HEK293 (cell line): Measurements from ENCODE around the gene RAE1.

Experiments
- HIC1 ChIP-seq: fragments of 450-650 bp; formaldehyde crosslinking; IDR thresholded peaks from 2 replicates; pipeline ENCODE4 v1.5.1; 2016; ENCODE audit warnings: missing biosample characterization, missing genetic modification characterization
- IKZF3 ChIP-seq: fragments of 450-650 bp; IDR thresholded peaks from 2 replicates; pipeline ENCODE4 v1.5.0; 2018; ENCODE audit warnings: missing biosample characterization, mild to moderate bottlenecking, missing genetic modification characterization, moderate library complexity
- KLF10 ChIP-seq: fragments of 450-650 bp; IDR thresholded peaks from 2 replicates; pipeline ENCODE4 v1.5.1; 2018; ENCODE audit warnings: missing biosample characterization, mild to moderate bottlenecking, missing genetic modification characterization
- RBAK ChIP-seq: fragments of 450-650 bp; formaldehyde crosslinking; IDR thresholded peaks from 2 replicates; pipeline ENCODE4 v1.5.1; 2016; ENCODE audit warnings: missing biosample characterization, missing genetic modification characterization
- SP7 ChIP-seq: fragments of 450-650 bp; formaldehyde crosslinking; IDR thresholded peaks from 2 replicates; pipeline ENCODE4 v1.5.1; 2016; ENCODE audit warnings: missing biosample characterization, missing genetic modification characterization
- TCF7L2 ChIP-seq: IDR thresholded peaks from 2 replicates; pipeline ENCODE4 v1.6.1; 2011; ENCODE audit warnings: low read depth, mild to moderate bottlenecking, inconsistent platforms, low read length, moderate library complexity, borderline replicate concordance
- TSHZ1 ChIP-seq: fragments of 450-650 bp; formaldehyde crosslinking; IDR thresholded peaks from 2 replicates; pipeline ENCODE4 v1.5.1; 2016; ENCODE audit warnings: missing biosample characterization, missing genetic modification characterization, borderline replicate concordance
- ZNF16 ChIP-seq: fragments of 450-650 bp; formaldehyde crosslinking; IDR thresholded peaks from 2 replicates; pipeline ENCODE4 v1.5.1; 2016; ENCODE audit warnings: low read depth, missing biosample characterization, missing genetic modification characterization
- ZNF202 ChIP-seq: fragments of 450-650 bp; formaldehyde crosslinking; IDR thresholded peaks from 2 replicates; pipeline ENCODE4 v1.5.1; 2016; ENCODE audit warnings: missing biosample characterization, missing genetic modification characterization, borderline replicate concordance
- ZNF223 ChIP-seq: fragments of 450-650 bp; formaldehyde crosslinking; IDR thresholded peaks from 2 replicates; pipeline ENCODE4 v1.5.1; 2016; ENCODE audit warnings: missing biosample characterization, missing genetic modification characterization
- ZNF335 ChIP-seq: fragments of 450-650 bp; formaldehyde crosslinking; conservative IDR thresholded peaks from 2 replicates; pipeline ENCODE4 v1.5.1; 2016; ENCODE audit warnings: missing biosample characterization, missing genetic modification characterization
- ZNF530 ChIP-seq: fragments of 450-650 bp; formaldehyde crosslinking; IDR thresholded peaks from 2 replicates; pipeline ENCODE4 v1.5.1; 2016; ENCODE audit warnings: low read depth, missing biosample characterization, missing genetic modification characterization
- ZNF624 ChIP-seq: fragments of 450-650 bp; formaldehyde crosslinking; IDR thresholded peaks from 2 replicates; pipeline ENCODE4 v1.5.1; 2017; ENCODE audit warnings: missing biosample characterization, missing genetic modification characterization
- ZNF645 ChIP-seq: fragments of 450-650 bp; formaldehyde crosslinking; IDR thresholded peaks from 2 replicates; pipeline ENCODE4; 2016; ENCODE audit warnings: missing biosample characterization, missing genetic modification characterization
- ZNF670 ChIP-seq: fragments of 450-650 bp; formaldehyde crosslinking; IDR thresholded peaks from 2 replicates; pipeline ENCODE4 v1.5.1; 2016; ENCODE audit warnings: missing biosample characterization, missing genetic modification characterization, low read depth
- ZNF76 ChIP-seq: fragments of 450-650 bp; formaldehyde crosslinking; IDR thresholded peaks from 2 replicates; pipeline ENCODE4; 2016; ENCODE audit warnings: low read depth, missing biosample characterization, missing genetic modification characterization, borderline replicate concordance
- TF ChIP-seq, protein P1 (sequence below): fragments of 450-650 bp; formaldehyde crosslinking; IDR thresholded peaks from 2 replicates; pipeline ENCODE4 v1.5.0; 2017; ENCODE audit warnings: missing biosample characterization, missing genetic modification characterization, borderline replicate concordance
- TF ChIP-seq, protein P2 (sequence below): fragments of 450-650 bp; formaldehyde crosslinking; IDR thresholded peaks from 2 replicates; pipeline ENCODE4 v1.5.1; 2016; ENCODE audit warnings: missing biosample characterization, missing genetic modification characterization
- TF ChIP-seq, protein P3 (sequence below): fragments of 450-650 bp; formaldehyde crosslinking; IDR thresholded peaks from 2 replicates; pipeline ENCODE4 v1.5.1; 2016; ENCODE audit warnings: missing biosample characterization, missing genetic modification characterization
- TF ChIP-seq, protein P4 (sequence below): fragments of 450-650 bp; formaldehyde crosslinking; IDR thresholded peaks from 2 replicates; pipeline ENCODE4 v1.5.1; 2016; ENCODE audit warnings: missing biosample characterization, missing genetic modification characterization, low read depth

Gene RAE1

DNA sequence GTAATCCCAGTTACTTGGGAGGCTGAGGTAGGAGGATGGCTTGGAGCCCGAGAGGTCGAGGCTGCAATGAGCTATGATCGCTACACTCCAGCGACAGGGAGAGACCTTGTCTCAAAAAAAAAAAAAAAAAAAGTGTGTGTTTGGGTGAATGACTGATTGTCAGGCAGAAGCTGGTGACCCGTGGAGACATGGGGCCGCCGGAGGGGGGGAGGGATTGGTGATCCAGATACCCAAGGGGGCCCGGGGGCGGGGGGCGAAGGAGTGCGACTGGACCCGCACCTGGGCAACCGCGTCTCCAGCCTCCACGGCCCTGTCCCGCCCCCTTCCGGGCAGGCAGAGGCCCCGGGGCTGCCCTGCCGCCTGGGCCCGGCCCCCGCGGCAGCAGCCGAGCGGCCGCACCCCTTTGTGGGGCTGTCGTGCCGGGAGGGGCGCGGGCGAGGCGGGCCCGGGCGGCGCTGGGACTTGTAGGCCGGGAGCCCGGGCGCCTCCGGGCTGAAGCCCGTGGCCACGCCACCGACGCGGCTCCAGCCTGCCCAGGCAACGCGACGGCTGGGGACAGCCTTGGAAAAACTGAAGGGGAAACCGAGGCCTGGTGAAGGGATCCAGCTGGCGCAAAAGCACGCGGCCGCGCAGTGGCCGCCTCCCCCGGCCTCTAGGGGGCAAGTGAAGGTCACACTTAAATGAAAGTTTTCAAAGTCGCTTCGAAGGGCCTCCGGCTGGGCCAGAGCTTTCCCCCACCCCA, 38.1 kb downstream of the RAE1 start (continued):
- TF ChIP-seq HIC1 (no peak), IKZF3 (no peak), ZNF223 (no peak), ZNF670 (no peak), ZNF335 (tag by site-specific recombination) (peak; percentile 80), ZNF76 (0 out of 2 replicates have a peak, but pooled peaks have one; percentile 14), KLF10 (tag by site-specific recombination) (peak; percentile 77), SP7 (tag by site-specific recombination) (no peak), ZNF202 (tag by site-specific recombination) (no peak), ZNF624 (no peak), RBAK (tag by site-specific recombination) (no peak), TCF7L2 (no peak), ZNF16 (no peak), ZNF645 (no peak), TSHZ1 (tag by site-specific recombination) (no peak), ZNF530 (no peak)
- TF ChIP-seq, protein P1, sequence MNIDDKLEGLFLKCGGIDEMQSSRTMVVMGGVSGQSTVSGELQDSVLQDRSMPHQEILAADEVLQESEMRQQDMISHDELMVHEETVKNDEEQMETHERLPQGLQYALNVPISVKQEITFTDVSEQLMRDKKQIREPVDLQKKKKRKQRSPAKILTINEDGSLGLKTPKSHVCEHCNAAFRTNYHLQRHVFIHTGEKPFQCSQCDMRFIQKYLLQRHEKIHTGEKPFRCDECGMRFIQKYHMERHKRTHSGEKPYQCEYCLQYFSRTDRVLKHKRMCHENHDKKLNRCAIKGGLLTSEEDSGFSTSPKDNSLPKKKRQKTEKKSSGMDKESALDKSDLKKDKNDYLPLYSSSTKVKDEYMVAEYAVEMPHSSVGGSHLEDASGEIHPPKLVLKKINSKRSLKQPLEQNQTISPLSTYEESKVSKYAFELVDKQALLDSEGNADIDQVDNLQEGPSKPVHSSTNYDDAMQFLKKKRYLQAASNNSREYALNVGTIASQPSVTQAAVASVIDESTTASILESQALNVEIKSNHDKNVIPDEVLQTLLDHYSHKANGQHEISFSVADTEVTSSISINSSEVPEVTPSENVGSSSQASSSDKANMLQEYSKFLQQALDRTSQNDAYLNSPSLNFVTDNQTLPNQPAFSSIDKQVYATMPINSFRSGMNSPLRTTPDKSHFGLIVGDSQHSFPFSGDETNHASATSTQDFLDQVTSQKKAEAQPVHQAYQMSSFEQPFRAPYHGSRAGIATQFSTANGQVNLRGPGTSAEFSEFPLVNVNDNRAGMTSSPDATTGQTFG (tag by site-specific recombination), result no peak
- TF ChIP-seq, protein P2, sequence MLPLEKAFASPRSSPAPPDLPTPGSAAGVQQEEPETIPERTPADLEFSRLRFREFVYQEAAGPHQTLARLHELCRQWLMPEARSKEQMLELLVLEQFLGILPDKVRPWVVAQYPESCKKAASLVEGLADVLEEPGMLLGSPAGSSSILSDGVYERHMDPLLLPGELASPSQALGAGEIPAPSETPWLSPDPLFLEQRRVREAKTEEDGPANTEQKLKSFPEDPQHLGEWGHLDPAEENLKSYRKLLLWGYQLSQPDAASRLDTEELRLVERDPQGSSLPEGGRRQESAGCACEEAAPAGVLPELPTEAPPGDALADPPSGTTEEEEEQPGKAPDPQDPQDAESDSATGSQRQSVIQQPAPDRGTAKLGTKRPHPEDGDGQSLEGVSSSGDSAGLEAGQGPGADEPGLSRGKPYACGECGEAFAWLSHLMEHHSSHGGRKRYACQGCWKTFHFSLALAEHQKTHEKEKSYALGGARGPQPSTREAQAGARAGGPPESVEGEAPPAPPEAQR, result no peak
- TF ChIP-seq, protein P3, sequence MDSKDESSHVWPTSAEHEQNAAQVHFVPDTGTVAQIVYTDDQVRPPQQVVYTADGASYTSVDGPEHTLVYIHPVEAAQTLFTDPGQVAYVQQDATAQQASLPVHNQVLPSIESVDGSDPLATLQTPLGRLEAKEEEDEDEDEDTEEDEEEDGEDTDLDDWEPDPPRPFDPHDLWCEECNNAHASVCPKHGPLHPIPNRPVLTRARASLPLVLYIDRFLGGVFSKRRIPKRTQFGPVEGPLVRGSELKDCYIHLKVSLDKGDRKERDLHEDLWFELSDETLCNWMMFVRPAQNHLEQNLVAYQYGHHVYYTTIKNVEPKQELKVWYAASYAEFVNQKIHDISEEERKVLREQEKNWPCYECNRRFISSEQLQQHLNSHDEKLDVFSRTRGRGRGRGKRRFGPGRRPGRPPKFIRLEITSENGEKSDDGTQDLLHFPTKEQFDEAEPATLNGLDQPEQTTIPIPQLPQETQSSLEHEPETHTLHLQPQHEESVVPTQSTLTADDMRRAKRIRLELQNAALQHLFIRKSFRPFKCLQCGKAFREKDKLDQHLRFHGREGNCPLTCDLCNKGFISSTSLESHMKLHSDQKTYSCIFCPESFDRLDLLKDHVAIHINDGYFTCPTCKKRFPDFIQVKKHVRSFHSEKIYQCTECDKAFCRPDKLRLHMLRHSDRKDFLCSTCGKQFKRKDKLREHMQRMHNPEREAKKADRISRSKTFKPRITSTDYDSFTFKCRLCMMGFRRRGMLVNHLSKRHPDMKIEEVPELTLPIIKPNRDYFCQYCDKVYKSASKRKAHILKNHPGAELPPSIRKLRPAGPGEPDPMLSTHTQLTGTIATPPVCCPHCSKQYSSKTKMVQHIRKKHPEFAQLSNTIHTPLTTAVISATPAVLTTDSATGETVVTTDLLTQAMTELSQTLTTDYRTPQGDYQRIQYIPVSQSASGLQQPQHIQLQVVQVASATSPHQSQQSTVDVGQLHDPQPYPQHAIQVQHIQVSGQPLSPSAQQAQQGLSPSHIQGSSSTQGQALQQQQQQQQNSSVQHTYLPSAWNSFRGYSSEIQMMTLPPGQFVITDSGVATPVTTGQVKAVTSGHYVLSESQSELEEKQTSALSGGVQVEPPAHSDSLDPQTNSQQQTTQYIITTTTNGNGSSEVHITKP, result no peak
- TF ChIP-seq, protein P4, sequence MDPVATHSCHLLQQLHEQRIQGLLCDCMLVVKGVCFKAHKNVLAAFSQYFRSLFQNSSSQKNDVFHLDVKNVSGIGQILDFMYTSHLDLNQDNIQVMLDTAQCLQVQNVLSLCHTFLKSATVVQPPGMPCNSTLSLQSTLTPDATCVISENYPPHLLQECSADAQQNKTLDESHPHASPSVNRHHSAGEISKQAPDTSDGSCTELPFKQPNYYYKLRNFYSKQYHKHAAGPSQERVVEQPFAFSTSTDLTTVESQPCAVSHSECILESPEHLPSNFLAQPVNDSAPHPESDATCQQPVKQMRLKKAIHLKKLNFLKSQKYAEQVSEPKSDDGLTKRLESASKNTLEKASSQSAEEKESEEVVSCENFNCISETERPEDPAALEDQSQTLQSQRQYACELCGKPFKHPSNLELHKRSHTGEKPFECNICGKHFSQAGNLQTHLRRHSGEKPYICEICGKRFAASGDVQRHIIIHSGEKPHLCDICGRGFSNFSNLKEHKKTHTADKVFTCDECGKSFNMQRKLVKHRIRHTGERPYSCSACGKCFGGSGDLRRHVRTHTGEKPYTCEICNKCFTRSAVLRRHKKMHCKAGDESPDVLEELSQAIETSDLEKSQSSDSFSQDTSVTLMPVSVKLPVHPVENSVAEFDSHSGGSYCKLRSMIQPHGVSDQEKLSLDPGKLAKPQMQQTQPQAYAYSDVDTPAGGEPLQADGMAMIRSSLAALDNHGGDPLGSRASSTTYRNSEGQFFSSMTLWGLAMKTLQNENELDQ, result no peak
